ENCODE results near the gene TSEN34. TPM values are rescaled to one million over a fixed set of nuclear protein-coding genes. Genes with fewer than 3 reads are reported as not detected.

Gene TSEN34
- total and polyA plus RNA-seq, 2 experiments from 2014 or later = 66.9 to 100.0 TPM

DNA sequence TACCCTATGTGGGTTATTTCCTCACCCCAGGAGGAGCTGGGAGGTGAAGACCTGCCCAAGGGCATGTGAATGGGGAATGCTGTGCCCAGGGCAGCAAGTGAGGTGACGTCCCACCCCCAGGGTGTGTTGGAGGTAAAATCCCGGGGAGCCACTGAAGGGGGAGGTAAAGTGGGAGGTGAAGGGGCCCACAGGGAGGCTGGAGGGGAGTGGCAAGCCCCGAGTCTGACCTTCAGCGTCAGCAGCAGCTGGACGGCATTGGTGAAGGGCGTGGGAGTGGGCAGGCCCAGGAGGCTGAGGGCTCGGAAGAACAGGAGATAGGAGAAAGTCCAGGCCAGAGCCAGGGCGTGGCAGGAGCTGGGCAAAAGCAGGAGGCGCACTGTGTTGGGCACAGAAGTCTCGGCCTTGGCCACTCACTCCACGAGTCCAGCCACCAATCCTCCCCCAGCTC is 4.2 kb upstream of the TSEN34 start:
- DNase-seq (ENCODE audit: low spot score) = peak; percentile 74
- H3K27ac ChIP-seq = peak overlapping the region; percentile 81

DNA sequence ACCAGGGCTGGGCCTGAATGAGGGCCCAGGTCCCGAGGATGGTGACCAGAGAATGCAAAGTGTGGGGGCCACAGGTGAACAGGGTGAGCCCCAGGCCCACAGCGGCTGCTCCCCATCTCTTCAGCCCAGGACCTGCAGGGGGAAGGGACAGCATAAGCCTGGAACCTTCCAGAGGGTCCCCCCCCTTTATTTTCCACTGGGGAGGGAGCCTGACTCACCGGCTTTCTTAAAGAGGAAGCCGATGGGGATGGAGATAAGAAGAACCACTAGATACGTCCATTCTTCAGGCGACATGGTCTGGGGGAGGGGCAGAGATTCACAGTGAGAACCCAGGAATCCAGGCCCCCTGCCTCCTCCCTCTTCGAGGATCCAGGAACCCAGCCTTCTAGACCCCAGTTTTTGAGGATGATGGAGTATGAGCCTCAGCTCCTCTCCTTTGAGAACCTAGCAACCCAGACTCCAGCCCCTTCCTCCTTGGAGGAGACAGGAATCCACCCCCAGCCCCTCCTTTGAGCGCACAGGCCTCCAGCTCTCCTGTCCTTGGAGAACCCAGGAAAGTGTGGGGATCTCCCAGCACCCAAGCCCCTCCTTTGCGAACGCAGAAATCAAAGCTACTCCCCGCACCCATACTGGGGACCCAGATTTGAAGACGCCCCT is 2.8 kb upstream of the TSEN34 start:
- no peaks in the 10 kb centered on the region for H4K20me1 ChIP-seq (ENCODE audit: insufficient read depth, poor library complexity, severe bottlenecking)
- no peaks in the 10 kb centered on the region for H3K27me3 ChIP-seq
- 22% methylated on average over 11 of the region's 12 CpGs for WGBS (ENCODE audit: low lambda C conversion rate, missing lambda C conversion rate)
- peak overlapping the region; percentile 92 for H3K27ac ChIP-seq
- no peaks in the 10 kb centered on the region for H3K9me3 ChIP-seq (ENCODE audit: low read depth)
- H3K4me3 ChIP-seq = peak overlapping the region; percentile 24
- H3K9me2 ChIP-seq (replicated peaks; ENCODE audit: insufficient read depth) = no peaks in the 10 kb centered on the region
- H3K36me3 ChIP-seq (replicated peaks; ENCODE audit: insufficient read depth, low read depth) = no peaks in the 10 kb centered on the region
- DNase-seq (ENCODE audit: low spot score) = peak; percentile 79
- TF ChIP-seq EZH2phosphoT487 (IDR thresholded peaks at IDR 0.05; ENCODE audit: low read depth, severe bottlenecking, unreplicated experiment) = no peak
- no peak for TF ChIP-seq EZH2 (IDR thresholded peaks at IDR 0.05; ENCODE audit: borderline replicate concordance)
- no peak for TF ChIP-seq CTCF (IDR thresholded peaks at IDR 0.05; ENCODE audit: poor library complexity)
- no peak overlapping the region for H2AFZ ChIP-seq
- H3K79me2 ChIP-seq = peaks cover 33% of the 10 kb centered on the region
- H3K4me1 ChIP-seq (ENCODE audit: insufficient read depth) = peaks cover 10% of the 10 kb centered on the region
- peak overlapping the region; percentile 89 for H3K4me2 ChIP-seq

More for the DNA sequence above, 4.2 kb upstream of the TSEN34 start:
- no peaks in the 10 kb centered on the region for H3K9me3 ChIP-seq (ENCODE audit: low read depth)
- TF ChIP-seq CTCF (IDR thresholded peaks at IDR 0.05; ENCODE audit: poor library complexity) (no peak), EZH2phosphoT487 (IDR thresholded peaks at IDR 0.05; ENCODE audit: low read depth, severe bottlenecking, unreplicated experiment) (no peak), EZH2 (IDR thresholded peaks at IDR 0.05; ENCODE audit: borderline replicate concordance) (no peak)
- H2AFZ ChIP-seq = no peak overlapping the region
- no peaks in the 10 kb centered on the region for H3K9me2 ChIP-seq (replicated peaks; ENCODE audit: insufficient read depth)
- peaks cover 3% of the 10 kb centered on the region for H3K4me1 ChIP-seq (ENCODE audit: insufficient read depth)
- peaks cover 19% of the 10 kb centered on the region for H3K79me2 ChIP-seq
- H3K4me3 ChIP-seq = no peak overlapping the region
- WGBS (ENCODE audit: low lambda C conversion rate, missing lambda C conversion rate) = 82% methylated on average over 11 of the region's 11 CpGs
- H4K20me1 ChIP-seq (ENCODE audit: insufficient read depth, poor library complexity, severe bottlenecking) = no peaks in the 10 kb centered on the region
- H3K36me3 ChIP-seq (replicated peaks; ENCODE audit: insufficient read depth, low read depth) = no peaks in the 10 kb centered on the region
- H3K27me3 ChIP-seq = no peaks in the 10 kb centered on the region
- H3K4me2 ChIP-seq = peak overlapping the region; percentile 54

DNA sequence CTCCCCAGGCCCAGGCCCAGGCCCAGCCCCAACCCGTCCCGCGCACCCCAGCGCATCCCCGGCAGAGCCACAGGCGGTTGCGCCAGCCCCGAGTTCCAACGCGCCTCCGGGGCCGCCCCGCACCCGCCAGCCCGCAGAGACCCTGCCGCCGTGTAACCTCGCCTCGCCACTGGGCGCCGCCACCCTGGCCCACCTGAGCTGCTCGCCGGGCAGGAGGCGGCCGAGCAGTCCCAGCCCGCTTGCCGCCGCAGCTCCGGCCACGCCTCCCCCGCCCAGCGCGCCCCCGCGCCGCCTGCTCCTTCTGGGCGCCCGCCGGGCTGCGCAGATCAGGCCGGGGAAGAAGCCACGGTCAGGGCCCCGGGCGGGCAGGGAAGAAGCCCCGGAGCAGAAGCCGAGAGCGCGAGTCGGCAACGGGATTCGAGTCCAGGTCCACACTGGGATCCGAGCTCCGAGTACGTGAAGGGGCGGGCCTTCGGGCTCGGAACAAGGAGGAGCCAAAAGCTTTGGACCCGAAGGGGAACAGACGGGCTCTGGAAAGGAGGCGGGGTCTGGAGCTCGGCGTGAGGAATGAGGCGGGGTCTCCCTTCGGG is 1.9 kb upstream of the TSEN34 start, which contains the start of gene MBOAT7:
MBOAT7 (minus strand) TSS at position 436 of the 590 bp plus-strand sequence. CDS start 1,072 bp downstream, outside the sequence.
- TF ChIP-seq EZH2phosphoT487 (IDR thresholded peaks at IDR 0.05; ENCODE audit: low read depth, severe bottlenecking, unreplicated experiment) = no peak
- TF ChIP-seq CTCF (IDR thresholded peaks at IDR 0.05; ENCODE audit: poor library complexity) = peak; percentile 43
- Histone ChIP-seq H3K9me2 (replicated peaks; ENCODE audit: insufficient read depth) (no peaks in the 10 kb centered on the region), H2AFZ (no peak within 1 kb of the TSS), H3K4me1 (ENCODE audit: insufficient read depth) (peaks cover 10% of the 10 kb centered on the region), H3K4me3 (peak within 1 kb of the TSS; percentile 24), H3K4me2 (peak within 1 kb of the TSS; percentile 89), H3K36me3 (replicated peaks; ENCODE audit: insufficient read depth, low read depth) (no peaks in the 10 kb centered on the region), H4K20me1 (ENCODE audit: insufficient read depth, poor library complexity, severe bottlenecking) (no peaks in the 10 kb centered on the region), H3K27ac (peak within 1 kb of the TSS; percentile 92), H3K9me3 (ENCODE audit: low read depth) (no peaks in the 10 kb centered on the region), H3K27me3 (no peaks in the 10 kb centered on the region), H3K79me2 (peaks cover 40% of the 10 kb centered on the region)
- WGBS (ENCODE audit: low lambda C conversion rate, missing lambda C conversion rate) = under 1% methylated on average over 55 of the region's 64 CpGs
- no peak for DNase-seq (ENCODE audit: low spot score)

Data from hepatocyte (in vitro differentiated cells).